DOHH2 (cell line): ENCODE results near the gene MRPL55.

Experiments used
- H3F3A ChIP-seq: fragments of 200-600 bp; sonication (generic), shearing (Covaris generic); 2 replicates; pipeline ENCODE4 v1.6.0; 2016; ENCODE audit warnings: antibody characterized with exemption, mild to moderate bottlenecking; ENCODE audit not compliant: control insufficient read depth, insufficient read depth
- H3K27ac ChIP-seq: fragments of 200-600 bp; sonication (generic); 2 replicates; pipeline ENCODE4 v1.5.1; 2014; ENCODE audit warnings: low read depth, mild to moderate bottlenecking, low read length, moderate library complexity
- H3K27me3 ChIP-seq: fragments of 200-600 bp; sonication (generic); 2 replicates; pipeline ENCODE4 v1.6.1; 2014; ENCODE audit warnings: mild to moderate bottlenecking, low read length, mixed read lengths; ENCODE audit not compliant: control insufficient read depth
- H3K36me3 ChIP-seq: fragments of 200-600 bp; sonication (generic); 2 replicates; pipeline ENCODE4 v1.6.1; 2014; ENCODE audit warnings: mild to moderate bottlenecking, low read length, moderate library complexity, mixed read lengths; ENCODE audit not compliant: control insufficient read depth
- H3K4me1 ChIP-seq: fragments of 200-600 bp; sonication (generic); 2 replicates; pipeline ENCODE4 v1.6.1; 2014; ENCODE audit warnings: mild to moderate bottlenecking, low read length, mixed read lengths; ENCODE audit not compliant: control insufficient read depth
- H3K4me2 ChIP-seq: fragments of 200-600 bp; sonication (generic); 2 replicates; pipeline ENCODE4 v1.6.0; 2014; ENCODE audit warnings: mild to moderate bottlenecking, low read length, moderate library complexity
- H3K4me3 ChIP-seq: fragments of 200-600 bp; sonication (generic); 2 replicates; pipeline ENCODE4 v1.5.1; 2014; ENCODE audit warnings: mild to moderate bottlenecking, low read length, mixed read lengths
- H3K79me2 ChIP-seq: fragments of 200-600 bp; sonication (generic); 2 replicates; pipeline ENCODE4 v1.6.1; 2014; ENCODE audit warnings: mild to moderate bottlenecking, low read length, mixed read lengths; ENCODE audit not compliant: control insufficient read depth
- H3K9me2 ChIP-seq: fragments of 200-600 bp; sonication (generic); replicated peaks from 2 replicates; pipeline ENCODE4 v1.6.1; 2014; ENCODE audit warnings: mild to moderate bottlenecking, low read length, mixed read lengths; ENCODE audit not compliant: control insufficient read depth
- H3K9me3 ChIP-seq: fragments of 200-600 bp; sonication (generic); 2 replicates; pipeline ENCODE4 v1.6.1; 2014; ENCODE audit warnings: antibody characterized with exemption, low read length, mixed read lengths; ENCODE audit not compliant: control insufficient read depth, insufficient read depth
- H4K20me1 ChIP-seq: fragments of 200-600 bp; sonication (generic); 2 replicates; pipeline ENCODE4 v1.6.0; 2014; ENCODE audit warnings: low read depth, mild to moderate bottlenecking, antibody characterized with exemption, low read length, moderate library complexity; ENCODE audit not compliant: control insufficient read depth, insufficient read depth
- EZH2phosphoT487 ChIP-seq: fragments of 200-600 bp; sonication (generic); IDR thresholded peaks from 2 replicates; pipeline ENCODE4 v1.6.1; 2017; ENCODE audit warnings: borderline replicate concordance, mild to moderate bottlenecking, antibody characterized with exemption, low read length, moderate library complexity, mixed read lengths
- TF ChIP-seq, protein P1 (sequence below): fragments of 200-600 bp; sonication (generic); IDR thresholded peaks from one replicate; pipeline ENCODE4 v1.5.1; 2014; ENCODE audit warnings: antibody characterized with exemption, mild to moderate bottlenecking, low read depth, low read length; ENCODE audit not compliant: poor library complexity, severe bottlenecking

MRPL55 gene

DNA sequence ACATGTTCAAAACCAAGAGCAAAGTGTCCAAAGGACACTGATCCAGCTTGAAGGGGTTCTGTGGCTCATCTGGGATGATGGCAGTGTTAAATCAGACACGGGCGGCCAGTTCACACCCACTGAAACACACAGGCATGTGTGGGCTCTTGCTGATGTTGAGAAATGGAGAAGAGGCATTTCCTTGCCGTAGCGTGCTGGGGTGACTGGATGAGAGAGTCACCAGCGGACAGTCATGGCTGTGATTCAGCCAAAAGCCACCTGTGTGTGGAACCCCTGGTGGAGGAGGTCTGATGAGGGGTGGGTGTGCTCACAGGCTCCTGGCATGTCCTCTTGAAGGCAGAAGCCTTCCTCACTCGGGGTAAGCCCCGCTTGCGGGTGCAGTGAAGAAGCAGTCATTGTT, 13.2 kb downstream of the MRPL55 start:
- H3F3A ChIP-seq: peaks cover 13% of the 10 kb centered on the region
- H3K9me3 ChIP-seq: peaks cover 37% of the 10 kb centered on the region
- peaks cover 96% of the 10 kb centered on the region for H3K36me3 ChIP-seq
- no peak overlapping the region for H3K4me2 ChIP-seq
- H3K9me2 ChIP-seq: no peaks in the 10 kb centered on the region
- no peak overlapping the region for H3K27ac ChIP-seq
- H4K20me1 ChIP-seq: peaks cover 14% of the 10 kb centered on the region
- H3K27me3 ChIP-seq: no peaks in the 10 kb centered on the region
- peaks cover 81% of the 10 kb centered on the region for H3K79me2 ChIP-seq
- H3K4me1 ChIP-seq: peaks cover 2% of the 10 kb centered on the region
- no peak overlapping the region for H3K4me3 ChIP-seq
- no peak for TF ChIP-seq EZH2phosphoT487
- TF ChIP-seq, protein P1, sequence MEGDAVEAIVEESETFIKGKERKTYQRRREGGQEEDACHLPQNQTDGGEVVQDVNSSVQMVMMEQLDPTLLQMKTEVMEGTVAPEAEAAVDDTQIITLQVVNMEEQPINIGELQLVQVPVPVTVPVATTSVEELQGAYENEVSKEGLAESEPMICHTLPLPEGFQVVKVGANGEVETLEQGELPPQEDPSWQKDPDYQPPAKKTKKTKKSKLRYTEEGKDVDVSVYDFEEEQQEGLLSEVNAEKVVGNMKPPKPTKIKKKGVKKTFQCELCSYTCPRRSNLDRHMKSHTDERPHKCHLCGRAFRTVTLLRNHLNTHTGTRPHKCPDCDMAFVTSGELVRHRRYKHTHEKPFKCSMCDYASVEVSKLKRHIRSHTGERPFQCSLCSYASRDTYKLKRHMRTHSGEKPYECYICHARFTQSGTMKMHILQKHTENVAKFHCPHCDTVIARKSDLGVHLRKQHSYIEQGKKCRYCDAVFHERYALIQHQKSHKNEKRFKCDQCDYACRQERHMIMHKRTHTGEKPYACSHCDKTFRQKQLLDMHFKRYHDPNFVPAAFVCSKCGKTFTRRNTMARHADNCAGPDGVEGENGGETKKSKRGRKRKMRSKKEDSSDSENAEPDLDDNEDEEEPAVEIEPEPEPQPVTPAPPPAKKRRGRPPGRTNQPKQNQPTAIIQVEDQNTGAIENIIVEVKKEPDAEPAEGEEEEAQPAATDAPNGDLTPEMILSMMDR: no peak

DNA sequence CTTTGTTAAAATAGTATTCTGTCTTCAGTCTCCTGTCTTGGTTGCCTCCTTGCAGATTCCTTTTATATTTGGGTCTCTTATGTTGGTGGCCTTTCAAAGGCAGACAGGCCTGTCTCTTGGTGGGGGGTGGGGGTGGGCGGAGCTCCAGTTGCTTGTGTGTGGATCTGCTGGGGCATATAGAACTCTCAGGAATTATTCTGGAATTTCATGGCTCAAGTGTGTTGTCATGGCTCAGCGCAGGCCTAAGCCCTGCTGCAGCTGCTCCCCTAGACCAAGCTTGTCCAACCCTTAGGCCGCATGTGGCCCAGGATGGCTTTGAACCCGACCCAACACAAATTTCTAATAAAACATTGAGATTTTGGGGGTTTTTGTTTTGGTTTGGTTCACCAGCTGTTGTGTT, 13.9 kb downstream of the MRPL55 start:
- Histone ChIP-seq H3K27ac (no peak overlapping the region), H3K79me2 (peaks cover 89% of the 10 kb centered on the region), H3K4me2 (no peak overlapping the region), H3K4me3 (no peak overlapping the region), H3F3A (peaks cover 7% of the 10 kb centered on the region; the same call in 1 of the 2 replicates), H3K9me2 (no peaks in the 10 kb centered on the region), H3K9me3 (peaks cover 41% of the 10 kb centered on the region), H3K36me3 (peaks cover 99% of the 10 kb centered on the region), H3K27me3 (no peaks in the 10 kb centered on the region), H4K20me1 (peaks cover 15% of the 10 kb centered on the region), H3K4me1 (no peaks in the 10 kb centered on the region)
- TF ChIP-seq, protein P1: no peak
- no peak for TF ChIP-seq EZH2phosphoT487

DNA sequence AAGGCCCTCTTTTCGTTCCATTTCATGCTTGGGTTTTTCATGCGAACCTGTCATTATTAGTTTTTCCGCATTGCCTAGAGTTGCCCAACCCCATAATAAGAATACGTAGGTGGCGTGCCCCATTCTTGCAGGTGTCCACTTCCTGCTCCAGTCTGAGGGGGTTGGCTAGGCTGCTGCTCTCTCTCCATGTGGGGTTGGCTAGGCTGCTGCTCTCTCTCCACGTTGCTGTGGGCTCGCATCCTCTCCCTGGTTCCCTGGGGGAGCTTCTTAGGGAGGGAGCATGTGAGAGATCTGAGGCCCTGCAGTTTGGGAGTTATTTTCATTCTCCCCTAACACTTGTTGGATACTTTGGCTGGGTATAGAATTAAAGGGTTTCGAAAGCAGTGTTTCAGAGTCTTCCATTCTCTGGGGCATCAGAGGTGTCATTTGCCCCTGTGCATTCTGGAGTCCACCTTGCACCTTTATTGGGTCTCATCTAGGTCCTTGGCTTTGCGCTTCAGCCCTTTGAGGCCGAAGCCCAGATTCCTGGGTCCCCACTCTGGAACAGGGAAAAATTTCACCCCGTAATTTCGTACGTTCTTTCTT, 14.6 kb downstream of the MRPL55 start:
- Histone ChIP-seq H3K4me1 (no peaks in the 10 kb centered on the region), H3K4me2 (no peak overlapping the region), H3K9me2 (no peaks in the 10 kb centered on the region), H3K27me3 (no peaks in the 10 kb centered on the region), H4K20me1 (peaks cover 20% of the 10 kb centered on the region), H3K79me2 (peaks cover 95% of the 10 kb centered on the region), H3F3A (peaks cover 7% of the 10 kb centered on the region; the same call in 1 of the 2 replicates), H3K36me3 (peaks cover 99% of the 10 kb centered on the region), H3K4me3 (no peak overlapping the region), H3K9me3 (peaks cover 41% of the 10 kb centered on the region), H3K27ac (no peak overlapping the region)
- TF ChIP-seq, protein P1: no peak
